Activated naive CD4-positive, alpha-beta T cell treated with anti-CD3 and anti-CD28 coated beads, Interleukin-2, amount 50 U/mL, for 72 hours (primary cell): ENCODE results near the gene WNT5B. TPM values are rescaled to one million over a fixed set of nuclear protein-coding genes. Genes with fewer than 3 reads are reported as not detected.

Source experiments
- ATAC-seq, 2 donors: fragments of 150-1000 bp; cut with Tn5 transposase; 2 replicates each; pipeline ENCODE4 v1.10.0; 2021; ENCODE audit warnings: mild to moderate bottlenecking in 2 of 2, moderate library complexity in 2 of 2
- DNase-seq, 2 donors: peaks; one replicate each; pipeline ENCODE4 v3.0.0; 2021 to 2022; ENCODE audit warnings: low spot score in 2 of 2
- H3K27ac Mint-ChIP-seq, 2 donors: one replicate each; pipeline ENCODE4 v1.8.0; 2022; ENCODE audit warnings: mild to moderate bottlenecking in 2 of 2, mixed read lengths in 2 of 2
- H3K36me3 Mint-ChIP-seq, 2 donors: one replicate each; pipeline ENCODE4 v1.8.0; 2022; ENCODE audit warnings: mixed read lengths in 2 of 2
- H3K9me3 Mint-ChIP-seq, 2 donors: one replicate each; pipeline ENCODE4 v1.8.0; 2022; ENCODE audit warnings: mixed read lengths in 2 of 2
- total RNA-seq, 2 donors: library from RNA; stranded (reverse); gene quantifications; one replicate each; pipeline ENCODE4 v1.2.3, GENCODE V29; 2022

The WNT5B gene
- total RNA-seq, 2 donors from 2014 or later = 0.18 TPM; not detected in 1

DNA sequence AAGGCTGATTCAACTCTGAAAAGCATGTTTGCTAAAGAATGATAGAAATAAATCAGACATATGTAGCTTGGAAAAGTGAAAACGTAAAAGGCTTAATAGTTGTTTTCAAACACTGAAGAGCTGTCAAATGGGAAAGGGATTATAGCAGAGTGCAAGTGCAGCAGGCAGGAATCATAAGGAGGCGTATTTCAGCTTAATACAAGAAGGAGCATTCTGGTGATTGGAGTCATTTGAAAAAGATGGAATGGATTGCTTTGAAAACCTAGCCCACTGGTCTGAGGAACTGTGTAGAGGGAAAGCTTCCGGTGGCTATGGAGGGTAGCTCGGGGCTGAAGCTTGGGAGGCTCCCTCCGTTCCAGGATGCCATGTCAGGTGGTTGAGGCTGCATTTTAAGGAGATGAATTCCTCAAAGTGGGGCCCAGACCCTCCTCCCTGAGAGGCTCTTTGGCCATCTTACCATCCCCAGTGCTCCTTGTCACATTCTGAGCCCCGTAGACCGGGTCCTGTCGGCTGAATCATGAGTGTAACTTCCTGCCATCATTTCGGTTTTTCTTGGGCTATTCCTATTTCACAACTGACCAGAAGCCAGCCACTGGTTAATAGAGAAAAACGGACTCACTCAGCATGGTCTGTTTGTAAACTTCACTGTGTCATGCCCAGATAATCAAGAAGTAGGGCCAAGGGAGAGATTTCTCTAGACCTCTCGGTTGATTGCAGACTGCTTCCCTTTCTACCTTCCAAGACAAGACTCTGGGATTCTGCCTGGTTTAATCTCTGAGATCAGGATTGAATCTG is 6.5 kb downstream of the WNT5B start:
- no peak for ATAC-seq
- H3K36me3 Mint-ChIP-seq = no peaks in the 10 kb centered on the region
- no peaks in the 10 kb centered on the region for H3K9me3 Mint-ChIP-seq
- DNase-seq = no peak
- H3K27ac Mint-ChIP-seq = no peak overlapping the region

- Mint-ChIP-seq H3K36me3 (no peaks in the 10 kb centered on the region), H3K27ac (no peak overlapping the region), H3K9me3 (no peaks in the 10 kb centered on the region)
- DNase-seq (no peak), ATAC-seq (no peak)
Observed at GRCh38 chr12:1638203-1638602, 9.2 kb downstream of the WNT5B start.

DNA sequence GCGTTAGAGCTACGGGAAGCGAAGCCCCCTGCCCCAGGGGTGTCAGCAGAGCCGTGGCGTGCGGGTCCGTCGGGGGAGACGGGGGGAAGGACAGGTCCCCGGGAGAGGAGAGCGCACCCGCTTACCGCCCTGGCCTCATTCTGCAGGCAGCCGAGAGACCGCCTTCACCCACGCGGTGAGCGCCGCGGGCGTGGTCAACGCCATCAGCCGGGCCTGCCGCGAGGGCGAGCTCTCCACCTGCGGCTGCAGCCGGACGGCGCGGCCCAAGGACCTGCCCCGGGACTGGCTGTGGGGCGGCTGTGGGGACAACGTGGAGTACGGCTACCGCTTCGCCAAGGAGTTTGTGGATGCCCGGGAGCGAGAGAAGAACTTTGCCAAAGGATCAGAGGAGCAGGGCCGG is 10.5 kb downstream of the WNT5B start:
- no peak for DNase-seq
- Mint-ChIP-seq H3K36me3 (no peaks in the 10 kb centered on the region), H3K9me3 (no peaks in the 10 kb centered on the region), H3K27ac (no peak overlapping the region)
- ATAC-seq = no peak

- DNase-seq (no peak), ATAC-seq (no peak)
- no peaks in the 10 kb centered on the region for H3K36me3 Mint-ChIP-seq
- H3K27ac Mint-ChIP-seq = no peak overlapping the region
- H3K9me3 Mint-ChIP-seq = no peaks in the 10 kb centered on the region
Observed at GRCh38 chr12:1640328-1641234, 11.6 kb downstream of the WNT5B start.

DNA sequence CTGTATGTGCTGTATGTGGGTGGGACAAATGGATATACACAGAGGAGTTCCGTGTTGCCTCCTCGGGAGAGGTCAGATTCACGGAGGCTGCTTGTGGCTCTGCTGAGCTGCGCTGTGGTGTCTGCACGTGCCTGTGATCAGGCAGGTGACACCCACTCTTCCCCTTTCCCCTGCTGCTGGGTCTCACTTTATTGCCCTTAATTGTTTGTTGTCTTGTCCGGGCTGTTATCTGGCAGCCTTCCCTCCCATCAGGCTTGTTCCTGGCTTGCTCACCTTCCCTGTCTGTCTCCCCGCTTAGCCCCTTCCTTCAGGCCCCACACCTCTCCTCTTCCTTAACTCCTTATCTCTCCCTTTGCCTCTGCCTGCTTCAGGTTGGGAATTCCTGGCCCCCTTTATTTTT is 13.5 kb downstream of the WNT5B start:
- Mint-ChIP-seq H3K9me3 (no peaks in the 10 kb centered on the region), H3K36me3 (no peaks in the 10 kb centered on the region), H3K27ac (peak overlapping the region in 1 of 2 donors; percentile 57)
- no peak for ATAC-seq
- DNase-seq = no peak

GRCh38 chr12:1643043-1643442 is 14.0 kb downstream of the WNT5B start:
- DNase-seq = no peak
- no peak for ATAC-seq
- Mint-ChIP-seq H3K36me3 (no peaks in the 10 kb centered on the region), H3K9me3 (no peaks in the 10 kb centered on the region), H3K27ac (no peak overlapping the region)

DNA sequence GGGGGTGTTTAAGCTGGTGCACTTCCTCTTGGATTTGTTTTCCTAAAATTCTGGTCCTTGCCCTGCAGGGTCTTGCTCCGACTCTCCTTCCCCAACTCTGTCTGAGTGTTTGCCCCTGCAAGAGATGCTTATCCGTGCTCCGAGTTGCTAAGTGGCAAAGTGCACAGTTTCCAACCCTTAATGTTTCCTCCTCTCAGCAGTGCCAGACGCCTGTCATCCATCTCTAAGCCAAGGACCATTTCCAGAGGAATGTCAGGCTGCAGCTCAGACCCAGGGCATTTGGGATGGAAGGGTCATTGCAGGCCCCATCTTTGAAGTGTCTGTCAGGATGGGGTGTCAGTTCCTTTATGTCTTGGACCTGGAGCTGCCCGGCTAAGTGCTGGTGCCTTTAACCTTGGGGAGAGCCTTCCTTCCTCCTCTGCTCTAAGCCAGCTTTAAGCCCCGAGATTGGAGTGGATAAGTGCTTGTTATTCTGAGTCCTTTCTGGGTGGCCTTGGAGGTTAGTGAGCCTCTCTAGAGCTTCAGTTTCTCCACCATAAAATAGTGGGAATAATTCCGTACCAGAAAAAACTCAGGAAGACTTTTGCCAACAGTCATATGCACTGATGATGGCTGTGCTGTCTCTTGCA is 15.0 kb downstream of the WNT5B start:
- H3K27ac Mint-ChIP-seq = no peak overlapping the region

DNA sequence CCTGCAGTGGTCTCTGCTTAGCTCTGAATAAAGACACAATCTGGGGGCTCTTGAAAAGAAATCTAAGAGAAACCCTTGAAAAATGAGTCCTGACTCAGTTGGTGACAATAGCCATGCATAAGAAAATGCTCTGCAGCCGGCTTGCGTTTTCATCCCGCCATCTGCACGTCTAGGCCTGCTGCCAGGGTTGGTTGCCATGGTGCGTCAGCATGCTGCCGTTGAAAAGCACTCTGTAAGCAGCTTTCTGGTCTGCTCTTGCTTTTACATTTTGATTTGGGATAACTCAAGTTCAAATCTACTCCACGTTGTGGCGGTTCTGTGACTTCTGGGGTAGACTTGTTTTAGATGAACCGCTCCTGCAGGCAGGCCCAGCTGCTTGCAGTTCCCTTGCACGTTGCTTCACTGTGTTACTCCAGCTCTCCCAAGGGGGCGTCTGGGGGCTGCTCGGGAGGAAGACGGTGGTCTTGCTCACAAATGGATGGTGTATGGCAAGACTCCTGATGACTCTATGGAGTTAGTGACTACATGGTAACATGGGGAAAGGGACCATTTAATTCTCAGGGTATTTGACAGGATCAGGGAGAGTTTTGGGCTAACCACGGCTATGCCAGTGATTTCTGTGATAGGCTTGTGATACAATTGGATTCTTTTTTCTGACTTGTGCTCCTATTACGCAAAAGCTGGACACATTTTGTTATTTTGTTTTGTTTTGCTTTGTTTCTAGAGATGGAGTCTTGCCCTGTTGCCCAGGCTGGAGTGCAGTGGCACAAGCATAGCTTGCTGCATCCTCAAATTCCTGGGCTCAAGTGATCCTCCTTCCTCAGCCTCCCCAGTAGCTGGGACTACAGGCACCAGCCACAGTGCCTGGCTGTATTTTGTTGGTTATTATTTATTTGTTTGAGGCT is 15.8 kb downstream of the WNT5B start:
- DNase-seq (no peak), ATAC-seq (no peak)
- Mint-ChIP-seq H3K27ac (peak overlapping the region in 1 of 2 donors; percentile 6), H3K9me3 (no peaks in the 10 kb centered on the region), H3K36me3 (no peaks in the 10 kb centered on the region)

More for the DNA sequence above, 15.0 kb downstream of the WNT5B start:
- no peaks in the 10 kb centered on the region for H3K36me3 Mint-ChIP-seq
- DNase-seq = no peak
- ATAC-seq = no peak
- H3K9me3 Mint-ChIP-seq = no peaks in the 10 kb centered on the region

DNA sequence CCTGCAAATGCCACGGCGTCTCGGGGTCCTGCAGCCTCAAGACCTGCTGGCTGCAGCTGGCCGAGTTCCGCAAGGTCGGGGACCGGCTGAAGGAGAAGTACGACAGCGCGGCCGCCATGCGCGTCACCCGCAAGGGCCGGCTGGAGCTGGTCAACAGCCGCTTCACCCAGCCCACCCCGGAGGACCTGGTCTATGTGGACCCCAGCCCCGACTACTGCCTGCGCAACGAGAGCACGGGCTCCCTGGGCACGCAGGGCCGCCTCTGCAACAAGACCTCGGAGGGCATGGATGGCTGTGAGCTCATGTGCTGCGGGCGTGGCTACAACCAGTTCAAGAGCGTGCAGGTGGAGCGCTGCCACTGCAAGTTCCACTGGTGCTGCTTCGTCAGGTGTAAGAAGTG is 16.8 kb downstream of the WNT5B start:
- no peak for ATAC-seq
- Mint-ChIP-seq H3K9me3 (no peaks in the 10 kb centered on the region), H3K27ac (no peak overlapping the region), H3K36me3 (no peaks in the 10 kb centered on the region)
- no peak for DNase-seq

DNA sequence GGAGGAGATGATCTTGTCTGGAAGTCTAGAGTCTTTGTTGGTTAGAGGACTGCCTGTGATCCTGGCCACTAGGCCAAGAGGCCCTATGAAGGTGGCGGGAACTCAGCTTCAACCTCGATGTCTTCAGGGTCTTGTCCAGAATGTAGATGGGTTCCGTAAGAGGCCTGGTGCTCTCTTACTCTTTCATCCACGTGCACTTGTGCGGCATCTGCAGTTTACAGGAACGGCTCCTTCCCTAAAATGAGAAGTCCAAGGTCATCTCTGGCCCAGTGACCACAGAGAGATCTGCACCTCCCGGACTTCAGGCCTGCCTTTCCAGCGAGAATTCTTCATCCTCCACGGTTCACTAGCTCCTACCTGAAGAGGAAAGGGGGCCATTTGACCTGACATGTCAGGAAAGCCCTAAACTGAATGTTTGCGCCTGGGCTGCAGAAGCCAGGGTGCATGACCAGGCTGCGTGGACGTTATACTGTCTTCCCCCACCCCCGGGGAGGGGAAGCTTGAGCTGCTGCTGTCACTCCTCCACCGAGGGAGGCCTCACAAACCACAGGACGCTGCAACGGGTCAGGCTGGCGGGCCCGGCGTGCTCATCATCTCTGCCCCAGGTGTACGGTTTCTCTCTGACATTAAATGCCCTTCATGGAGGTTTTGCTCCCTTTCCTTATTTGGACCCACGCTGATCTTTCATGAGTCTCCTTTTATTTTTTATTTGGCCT is 17.7 kb downstream of the WNT5B start:
- no peaks in the 10 kb centered on the region for H3K36me3 Mint-ChIP-seq
- no peak for ATAC-seq

GRCh38 chr12:1647285-1647669 is 18.2 kb downstream of the WNT5B start:
- no peaks in the 10 kb centered on the region for H3K9me3 Mint-ChIP-seq
- no peak overlapping the region for H3K27ac Mint-ChIP-seq
- H3K36me3 Mint-ChIP-seq = no peaks in the 10 kb centered on the region
- no peak for DNase-seq
- no peak for ATAC-seq

More for the DNA sequence above, 17.7 kb downstream of the WNT5B start:
- Mint-ChIP-seq H3K9me3 (no peaks in the 10 kb centered on the region), H3K27ac (no peak overlapping the region)
- no peak for DNase-seq

DNA sequence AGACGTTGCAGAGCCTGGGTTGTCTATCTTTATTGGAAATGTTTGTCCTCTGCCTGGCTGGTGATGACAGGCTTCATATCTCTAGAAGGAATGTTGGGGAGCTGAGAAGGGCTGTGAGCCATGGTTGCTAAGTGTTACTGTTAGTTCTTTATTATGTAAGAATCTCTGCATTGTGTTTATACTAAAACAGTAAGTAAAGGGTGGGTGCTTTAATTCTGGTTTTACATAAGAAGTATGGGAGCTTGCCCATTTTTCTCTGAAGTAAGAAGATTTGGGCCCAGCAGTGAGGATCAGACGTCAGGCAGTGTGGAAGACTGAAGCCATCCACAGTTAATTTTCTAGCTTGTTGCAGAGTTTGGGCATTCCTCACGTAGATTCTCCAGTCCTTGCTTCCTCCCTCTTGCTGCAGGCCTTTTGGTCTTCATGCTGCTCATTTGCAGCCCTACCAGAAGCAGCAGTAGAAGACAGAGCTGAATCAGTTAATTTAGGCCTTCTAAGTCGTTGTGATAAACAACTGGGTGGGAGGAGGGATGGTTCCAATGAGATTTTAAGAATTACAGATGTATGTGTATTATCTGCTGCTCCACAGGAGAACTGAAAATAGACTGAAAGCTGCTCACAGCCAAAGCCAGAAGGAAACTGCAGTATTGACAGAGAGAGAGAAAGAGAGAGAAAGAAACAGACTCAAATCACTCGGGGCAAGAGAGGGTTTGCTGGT is 21.4 kb downstream of the WNT5B start:
- ATAC-seq = no peak
- Mint-ChIP-seq H3K27ac (no peak overlapping the region), H3K36me3 (no peaks in the 10 kb centered on the region), H3K9me3 (no peaks in the 10 kb centered on the region)
- no peak for DNase-seq

DNA sequence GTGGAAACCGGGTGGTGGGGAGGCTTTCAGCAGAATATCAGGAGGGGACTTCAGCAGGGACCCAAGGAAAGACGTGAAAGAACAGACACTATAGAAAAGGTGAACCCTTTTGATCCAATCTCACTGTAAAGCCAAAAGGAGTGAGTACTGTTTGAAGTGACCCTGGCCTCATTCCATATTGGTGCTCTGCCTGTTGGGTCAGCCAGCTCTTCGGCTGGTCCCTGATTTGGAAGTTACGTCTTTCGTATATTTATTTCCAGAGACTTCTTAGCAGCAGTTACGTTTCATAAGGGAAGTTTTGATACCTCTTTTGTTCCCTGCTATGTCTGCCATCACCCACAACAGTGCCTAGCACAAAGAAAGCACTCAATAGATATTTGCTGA is 21.9 kb downstream of the WNT5B start:
- Mint-ChIP-seq H3K9me3 (no peaks in the 10 kb centered on the region), H3K36me3 (no peaks in the 10 kb centered on the region), H3K27ac (no peak overlapping the region)
- DNase-seq (no peak), ATAC-seq (no peak)

- no peak for ATAC-seq
- no peak overlapping the region for H3K27ac Mint-ChIP-seq
- H3K9me3 Mint-ChIP-seq = no peaks in the 10 kb centered on the region
- no peaks in the 10 kb centered on the region for H3K36me3 Mint-ChIP-seq
- DNase-seq = no peak
Observed at GRCh38 chr12:1651946-1652345, 22.9 kb downstream of the WNT5B start.

DNA sequence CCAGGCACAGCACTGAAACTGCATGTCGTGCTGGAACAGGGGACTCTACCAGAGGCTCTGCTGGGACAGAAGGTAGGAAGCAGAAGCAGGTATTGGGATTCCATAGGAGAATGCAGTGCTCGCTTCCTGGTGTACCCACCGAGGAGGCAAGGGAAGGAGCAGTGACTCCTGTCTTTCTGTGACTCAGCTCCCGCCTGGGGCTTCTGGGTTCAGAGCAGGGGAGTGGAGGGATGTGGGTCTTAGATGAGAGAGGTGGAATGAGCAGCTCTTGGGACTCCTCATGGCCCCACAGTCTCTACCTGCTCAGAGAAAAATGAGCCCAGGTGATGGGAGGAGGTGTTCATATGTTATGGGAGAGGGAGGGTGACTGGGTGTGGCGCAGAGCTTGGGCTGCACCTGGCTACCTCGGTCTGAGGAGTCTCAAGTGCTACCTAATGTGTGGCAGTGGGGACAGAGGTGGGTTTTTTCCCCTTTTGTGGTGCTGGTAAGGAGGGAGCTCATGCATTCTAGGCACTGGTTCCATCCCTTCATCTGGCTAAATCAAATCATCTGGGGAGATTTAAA is 26.3 kb downstream of the WNT5B start:
- no peak for ATAC-seq
- DNase-seq = no peak
- Mint-ChIP-seq H3K27ac (peak overlapping the region in 1 of 2 donors; percentile 22), H3K9me3 (no peaks in the 10 kb centered on the region), H3K36me3 (no peaks in the 10 kb centered on the region)
